CD14-positive monocyte (primary cell): ENCODE measurements around the gene SCAPER. TPM values are rescaled to one million over a fixed set of nuclear protein-coding genes. Genes with fewer than 3 reads are reported as not detected.

Source experiments
- DNase-seq, 3 donors: peaks; one replicate each; pipeline ENCODE4 v3.0.0-alpha.2; 2011 to 2022
- H2AFZ ChIP-seq: 2 replicates; pipeline ENCODE4 v1.6.0; 2012; ENCODE audit warnings: mild to moderate bottlenecking, low read depth, low read length, inconsistent platforms; ENCODE audit not compliant: insufficient read depth, poor library complexity, severe bottlenecking
- H3K27ac ChIP-seq, 2 donors: 1 replicate in 1 of 2; 2 replicates in 1 of 2; pipeline ENCODE4 v1.5.1; 2012 to 2013; ENCODE audit warnings: low read length in 2 of 2, control low read depth in 1 of 2, inconsistent platforms in 1 of 2, low read depth in 1 of 2, mild to moderate bottlenecking in 1 of 2
- H3K27me3 ChIP-seq, 2 donors: one replicate each; pipeline versions ENCODE4 v1.6.0 to v1.6.1; 2011 to 2013; ENCODE audit warnings: low read length in 2 of 2; ENCODE audit not compliant: control insufficient read depth in 2 of 2, insufficient read depth in 2 of 2
- H3K36me3 ChIP-seq, 2 donors: replicated peaks in 1 of 2; 1 replicate in 1 of 2; 2 replicates in 1 of 2; pipeline versions ENCODE4 v1.5.1 to v1.6.1; 2012 to 2013; ENCODE audit warnings: low read length in 2 of 2, control low read depth in 1 of 2, inconsistent platforms in 1 of 2, mild to moderate bottlenecking in 1 of 2; ENCODE audit not compliant: insufficient read depth in 2 of 2, control insufficient read depth in 1 of 2
- H3K4me1 ChIP-seq, 2 donors: 1 replicate in 1 of 2; 2 replicates in 1 of 2; pipeline versions ENCODE4 v1.5.1 to v1.6.1; 2012 to 2013; ENCODE audit warnings: low read length in 2 of 2, control low read depth in 1 of 2, inconsistent platforms in 1 of 2, mild to moderate bottlenecking in 1 of 2, moderate library complexity in 1 of 2; ENCODE audit not compliant: insufficient read depth in 2 of 2, control insufficient read depth in 1 of 2
- H3K4me2 ChIP-seq: replicated peaks from 2 replicates; pipeline ENCODE3; 2012; ENCODE audit warnings: low read length, moderate library complexity, mild to moderate bottlenecking; ENCODE audit not compliant: poor library complexity, severe bottlenecking; ENCODE audit errors: extremely low read depth
- H3K4me3 ChIP-seq, 3 experiments: fragments of 200-600 bp in 1 of 3; sonication (generic) in 1 of 3; replicated peaks in 1 of 3; 1 replicate in 2 of 3; 2 replicates in 1 of 3; pipeline ENCODE4 v1.5.1; 2011 to 2013; ENCODE audit warnings: low read length in 3 of 3, mild to moderate bottlenecking in 3 of 3, control low read depth in 2 of 3, low read depth in 2 of 3, inconsistent platforms in 1 of 3, moderate library complexity in 1 of 3
- H3K79me2 ChIP-seq: 2 replicates; pipeline ENCODE4 v1.6.0; 2012; ENCODE audit warnings: mild to moderate bottlenecking, control low read depth, inconsistent platforms, low read length, moderate library complexity; ENCODE audit not compliant: insufficient read depth
- H3K9ac ChIP-seq: 2 replicates; pipeline ENCODE4 v1.6.0; 2017; ENCODE audit warnings: low read length, mild to moderate bottlenecking; ENCODE audit not compliant: insufficient read depth, poor library complexity, severe bottlenecking
- H3K9me3 ChIP-seq, 2 donors: replicated peaks in 1 of 2; 1 replicate in 1 of 2; 2 replicates in 1 of 2; pipeline versions ENCODE4 v1.5.1 to v1.6.1; 2012 to 2013; ENCODE audit warnings: low read length in 2 of 2, control low read depth in 1 of 2; ENCODE audit not compliant: control insufficient read depth in 1 of 2, insufficient read depth in 1 of 2
- H4K20me1 ChIP-seq: 2 replicates; pipeline ENCODE4 v1.6.0; 2012; ENCODE audit warnings: mild to moderate bottlenecking, low read length, control low read depth, moderate library complexity; ENCODE audit not compliant: insufficient read depth
- H3K27ac Mint-ChIP-seq, 7 donors: one replicate each; pipeline ENCODE4 v1.8.0; 2020; ENCODE audit warnings: mild to moderate bottlenecking in 7 of 7, mixed read lengths in 7 of 7, moderate library complexity in 6 of 7, inconsistent platforms in 2 of 7
- H3K27me3 Mint-ChIP-seq, 3 donors: one replicate each; pipeline ENCODE4 v1.8.0; 2021 to 2022; ENCODE audit warnings: low read depth in 3 of 3, mild to moderate bottlenecking in 3 of 3, mixed read lengths in 3 of 3, moderate library complexity in 3 of 3, inconsistent platforms in 1 of 3
- H3K36me3 Mint-ChIP-seq, 2 donors: one replicate each; pipeline ENCODE4 v1.8.0; 2020; ENCODE audit warnings: mixed read lengths in 2 of 2, inconsistent platforms in 1 of 2, mild to moderate bottlenecking in 1 of 2
- H3K4me1 Mint-ChIP-seq: one replicate; pipeline ENCODE4 v1.8.0; 2020; ENCODE audit warnings: mild to moderate bottlenecking, mixed read lengths
- H3K4me3 Mint-ChIP-seq, 2 donors: one replicate each; pipeline ENCODE4 v1.8.0; 2020; ENCODE audit warnings: mild to moderate bottlenecking in 2 of 2, mixed read lengths in 2 of 2, moderate library complexity in 1 of 2
- H3K9me3 Mint-ChIP-seq, 7 donors: one replicate each; pipeline ENCODE4 v1.8.0; 2020 to 2022; ENCODE audit warnings: mixed read lengths in 7 of 7, mild to moderate bottlenecking in 6 of 7, moderate library complexity in 6 of 7, inconsistent platforms in 2 of 7
- CTCF ChIP-seq: fragments of 200-600 bp; IDR thresholded peaks from one replicate; pipeline ENCODE4 v1.8.0; 2022; ENCODE audit warnings: antibody characterized with exemption, mild to moderate bottlenecking
- WGBS: methylation state at CpG from one replicate; pipeline ENCODE4 v1.1.5; 2013; ENCODE audit warnings: missing lambda C conversion rate; ENCODE audit not compliant: insufficient coverage; 5-methylcytosine and 5-hydroxymethylcytosine counted together
- intact Hi-C, 2 donors: fragments of 100-400 bp; cut with micrococcal nuclease; formaldehyde crosslinking; loops; one replicate each; pipeline versions ENCODE4 v1.15.0 to v1.15.1; 2023
- polyA plus RNA-seq, 3 donors: library from polyadenylated mRNA; depleted of rRNA in 1 of 3; unstranded in 2 of 3; stranded (reverse) in 1 of 3; fragments of 300-500 nt in 2 of 3; fragments of >200 nt in 1 of 3; fragmentation: Illumina TruSeq in 2 of 3; gene quantifications; 1 replicate in 2 of 3; 2 replicates in 1 of 3; pipeline ENCODE4 v1.2.3, GENCODE V29; 2012 to 2021

The SCAPER gene
- polyA plus RNA-seq, 3 donors = 2.5 to 5.4 (median 4.2) TPM

DNA sequence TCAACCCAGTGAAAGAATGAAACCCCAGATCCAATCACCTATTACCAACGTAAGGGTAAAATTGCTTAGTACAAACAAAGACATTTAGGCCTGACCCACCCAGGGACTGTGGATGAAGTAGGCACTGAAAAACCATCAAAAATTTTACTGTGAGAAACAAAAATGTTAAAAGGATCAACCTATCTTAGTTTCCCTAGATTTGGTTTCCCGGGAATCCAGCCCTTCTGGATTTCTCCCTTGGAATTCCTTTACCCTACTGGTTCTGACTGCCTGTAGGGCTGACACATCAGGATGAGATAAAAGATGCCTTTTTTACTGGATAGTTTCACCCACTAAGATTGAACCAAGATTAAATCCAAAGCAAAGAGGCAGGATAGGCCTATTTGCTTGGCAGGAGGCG, 102.7 kb downstream of the SCAPER start:
- intact Hi-C loops = no loop called here
- no peak overlapping the region for H3K4me2 ChIP-seq
- Mint-ChIP-seq H3K36me3 (peaks cover 30 to 44% of the 10 kb centered on the region in 2 donors), H3K4me1 (no peaks in the 10 kb centered on the region), H3K4me3 (no peak overlapping the region), H3K27me3 (peaks cover 0 to 1% (median 0%) of the 10 kb centered on the region in 3 donors), H3K9me3 (no peaks in the 10 kb centered on the region), H3K27ac (no peak overlapping the region)
- no peak overlapping the region for H3K9ac ChIP-seq
- no peak overlapping the region for H3K4me3 ChIP-seq
- no peak overlapping the region for H3K27ac ChIP-seq
- H3K9me3 ChIP-seq = no peaks in the 10 kb centered on the region
- TF ChIP-seq CTCF = no peak
- peaks cover 17 to 40% of the 10 kb centered on the region in 2 donors for H3K36me3 ChIP-seq
- DNase-seq = no peak
- no peaks in the 10 kb centered on the region for H4K20me1 ChIP-seq
- H3K79me2 ChIP-seq = no peaks in the 10 kb centered on the region
- no peak overlapping the region for H2AFZ ChIP-seq
- no CpG with 5 or more reads among the region's 3 CpGs for WGBS
- H3K27me3 ChIP-seq = no peaks in the 10 kb centered on the region
- H3K4me1 ChIP-seq = no peaks in the 10 kb centered on the region

GRCh38 chr15:76799760-76800159, 105.4 kb downstream of the SCAPER start:
- Mint-ChIP-seq H3K9me3 (no peaks in the 10 kb centered on the region), H3K4me1 (no peaks in the 10 kb centered on the region), H3K36me3 (peaks cover 31 to 46% of the 10 kb centered on the region in 2 donors), H3K27ac (no peak overlapping the region), H3K4me3 (no peak overlapping the region), H3K27me3 (peaks cover 0 to 1% (median 0%) of the 10 kb centered on the region in 3 donors)
- no peak overlapping the region for H3K4me2 ChIP-seq
- H3K9me3 ChIP-seq = no peaks in the 10 kb centered on the region
- intact Hi-C loops = no loop called here
- H3K4me1 ChIP-seq = no peaks in the 10 kb centered on the region
- H3K79me2 ChIP-seq = no peaks in the 10 kb centered on the region
- peaks cover 23 to 46% of the 10 kb centered on the region in 2 donors for H3K36me3 ChIP-seq
- no peak overlapping the region for H3K4me3 ChIP-seq
- 100% methylated on average over 1 of the region's 2 CpGs for WGBS
- H4K20me1 ChIP-seq = no peaks in the 10 kb centered on the region
- DNase-seq = no peak
- no peak overlapping the region for H2AFZ ChIP-seq
- H3K9ac ChIP-seq = no peak overlapping the region
- H3K27me3 ChIP-seq = no peaks in the 10 kb centered on the region
- no peak for TF ChIP-seq CTCF
- H3K27ac ChIP-seq = no peak overlapping the region
